HAP-1 (cell line): ENCODE results near the gene CXCL5.

Source experiments
- DNase-seq, 2 experiments: peaks; one replicate each; pipeline ENCODE4 v3.0.0-alpha.2; 2016 to 2020; ENCODE audit warnings: low spot score in 2 of 2
- H3K27me3 ChIP-seq: fragments of 250-450 bp; sonication (Bioruptor Pico); 2 replicates; pipeline ENCODE4 v1.5.1; 2020; ENCODE audit warnings: low read depth, mild to moderate bottlenecking, moderate library complexity
- H3K36me3 ChIP-seq: fragments of 250-450 bp; sonication (Bioruptor Pico); replicated peaks from 2 replicates; pipeline ENCODE4 v1.5.1; 2020; ENCODE audit warnings: mild to moderate bottlenecking
- H3K4me1 ChIP-seq: fragments of 250-450 bp; sonication (Bioruptor Pico); 2 replicates; pipeline ENCODE4 v1.5.1; 2020; ENCODE audit warnings: mild to moderate bottlenecking
- H3K4me3 ChIP-seq: fragments of 250-450 bp; sonication (Bioruptor Pico); 2 replicates; pipeline ENCODE4 v1.5.1; 2020; ENCODE audit warnings: mild to moderate bottlenecking, moderate library complexity
- H3K9me3 ChIP-seq: fragments of 250-450 bp; sonication (Bioruptor Pico); 2 replicates; pipeline ENCODE4 v1.5.1; 2020; ENCODE audit warnings: mild to moderate bottlenecking, moderate library complexity
- in situ Hi-C: fragments of 300-500 bp; cut with MboI; formaldehyde crosslinking; loops from 3 replicates; pipeline ENCODE4 v1.14.3; 2020; ENCODE audit warnings: low sequenced_read_pairs, inconsistent platforms, mixed read lengths

CXCL5 gene

DNA sequence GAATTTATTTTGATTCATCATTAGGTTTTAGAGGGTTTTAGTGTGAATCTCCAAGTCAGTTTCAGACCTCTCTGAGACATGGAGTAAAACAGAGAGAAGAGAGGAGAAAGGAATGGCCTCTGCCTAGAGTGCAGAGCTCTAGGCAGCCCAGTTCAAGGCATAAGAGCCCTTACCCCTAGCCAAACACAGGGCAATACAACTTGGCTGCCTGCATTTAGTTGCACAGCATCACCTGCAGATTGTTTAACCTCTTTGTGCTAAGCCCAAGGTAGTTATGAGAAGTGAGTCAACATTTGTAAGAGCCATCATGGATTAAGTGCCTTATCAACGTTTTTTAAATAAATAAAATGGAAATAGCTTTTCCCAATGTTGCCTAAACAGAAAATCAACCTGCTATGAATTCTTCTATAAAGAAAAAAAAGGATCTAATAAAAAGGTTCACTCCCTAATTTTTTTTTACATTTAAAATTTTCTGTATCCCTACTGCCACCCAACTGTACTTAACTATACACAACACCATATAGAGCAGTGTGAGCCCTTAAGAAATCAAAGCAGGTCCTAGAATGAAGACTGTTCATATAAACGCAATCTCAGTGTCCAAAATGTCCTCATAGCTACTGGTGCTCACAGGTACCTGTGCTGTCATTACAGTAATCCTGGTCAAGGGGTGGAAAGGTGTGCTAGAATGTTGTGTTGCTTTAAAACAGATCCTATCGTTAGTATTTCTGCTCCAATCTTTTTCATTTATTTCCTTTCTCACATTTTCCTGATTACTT, 52.6 kb downstream of the CXCL5 start:
- no peaks in the 10 kb centered on the region for H3K36me3 ChIP-seq
- no peaks in the 10 kb centered on the region for H3K9me3 ChIP-seq
- no peak for DNase-seq
- no peaks in the 10 kb centered on the region for H3K27me3 ChIP-seq
- in situ Hi-C loops = no loop called here
- H3K4me3 ChIP-seq = no peak overlapping the region
- H3K4me1 ChIP-seq = no peaks in the 10 kb centered on the region
